WTC11 (cell line): ENCODE measurements around the gene CLCN7. TPM values are rescaled to one million over a fixed set of nuclear protein-coding genes. Genes with fewer than 3 reads are reported as not detected.

Experiments used
- ATAC-seq: fragments of 200-7000 bp; cut with Tn5 transposase; 2 replicates; pipeline ENCODE4 v1.10.0; 2021; ENCODE audit warnings: mild to moderate bottlenecking, moderate library complexity
- CTCF ChIA-PET: fragments of 300-600 bp; sonication (Branson Sonifier 250); formaldehyde crosslinking; loops from one replicate; lab custom pipeline; 2021; ENCODE audit warnings: antibody characterized with exemption; lab: Charles Lee
- POLR2A ChIA-PET: fragments of 350-600 bp; sonication (Branson Sonifier 250); formaldehyde crosslinking; loops from one replicate; lab custom pipeline; 2021; ENCODE audit warnings: antibody characterized with exemption; lab: Charles Lee
- DNase-seq: peaks from one replicate; pipeline ENCODE4 v3.0.0; 2021; ENCODE audit warnings: low spot score
- H3K27ac Mint-ChIP-seq: 2 replicates; pipeline ENCODE4 v1.8.0; 2021; ENCODE audit warnings: mixed read lengths
- H3K27me3 Mint-ChIP-seq: 2 replicates; pipeline ENCODE4 v1.8.0; 2021; ENCODE audit warnings: low read depth, mild to moderate bottlenecking, moderate library complexity, mixed read lengths
- H3K36me3 Mint-ChIP-seq: 2 replicates; pipeline ENCODE4 v1.8.0; 2021; ENCODE audit warnings: mixed read lengths
- H3K4me1 Mint-ChIP-seq: 2 replicates; pipeline ENCODE4 v1.8.0; 2022; ENCODE audit warnings: mixed read lengths
- H3K4me3 Mint-ChIP-seq: 2 replicates; pipeline ENCODE4 v1.8.0; 2021; ENCODE audit warnings: mild to moderate bottlenecking, moderate library complexity, mixed read lengths
- H3K9me3 Mint-ChIP-seq: 2 replicates; pipeline ENCODE4 v1.8.0; 2021; ENCODE audit warnings: mixed read lengths
- NFE2L1 ChIP-seq: sonication (generic); formaldehyde crosslinking; IDR thresholded peaks from 2 replicates; pipeline ENCODE4 v1.8.1; 2023; ENCODE audit warnings: missing genetic modification reagents
- RORB ChIP-seq: fragments of 250-450 bp; sonication (Bioruptor Pico); IDR thresholded peaks from 2 replicates; pipeline ENCODE4 v1.9.0; 2021; ENCODE audit warnings: mild to moderate bottlenecking
- ZNF423 ChIP-seq: fragments of 250-450 bp; sonication (Bioruptor Pico); IDR thresholded peaks from 2 replicates; pipeline ENCODE4 v2.1.2; 2022; ENCODE audit warnings: mild to moderate bottlenecking, moderate library complexity
- ZNF671 ChIP-seq: fragments of 250-450 bp; sonication (Bioruptor Pico); IDR thresholded peaks from 2 replicates; pipeline ENCODE4 v1.8.0; 2021; ENCODE audit warnings: mild to moderate bottlenecking
- total RNA-seq: library from RNA; stranded (reverse); gene quantifications from 3 replicates; pipeline ENCODE4 v1.2.3, GENCODE V29; 2021
- TF ChIP-seq, protein P1 (sequence below): fragments of 250-450 bp; sonication (Bioruptor Pico); IDR thresholded peaks from 2 replicates; pipeline ENCODE4 v2.1.2; 2022; ENCODE audit warnings: mild to moderate bottlenecking, moderate library complexity
- TF ChIP-seq, protein P2 (sequence below): sonication (generic); formaldehyde crosslinking; IDR thresholded peaks from 2 replicates; pipeline ENCODE4 v1.8.1; 2022; ENCODE audit warnings: mild to moderate bottlenecking, missing genetic modification reagents, moderate library complexity, borderline replicate concordance
- TF ChIP-seq, protein P3 (sequence below): sonication (generic); formaldehyde crosslinking; IDR thresholded peaks from 2 replicates; pipeline ENCODE4 v1.8.1; 2023; ENCODE audit warnings: mild to moderate bottlenecking, missing genetic modification reagents
- TF ChIP-seq, protein P4 (sequence below): sonication (generic); formaldehyde crosslinking; IDR thresholded peaks from 2 replicates; pipeline ENCODE4 v1.8.0; 2023; ENCODE audit warnings: mild to moderate bottlenecking, missing genetic modification reagents
- TF ChIP-seq, protein P5 (sequence below): fragments of 250-450 bp; sonication (Bioruptor Pico); IDR thresholded peaks from 2 replicates; pipeline ENCODE4 v1.9.0; 2021; ENCODE audit warnings: mild to moderate bottlenecking

The CLCN7 gene
- total RNA-seq, 1 experiment from 2014 or later = 94.1 TPM

DNA sequence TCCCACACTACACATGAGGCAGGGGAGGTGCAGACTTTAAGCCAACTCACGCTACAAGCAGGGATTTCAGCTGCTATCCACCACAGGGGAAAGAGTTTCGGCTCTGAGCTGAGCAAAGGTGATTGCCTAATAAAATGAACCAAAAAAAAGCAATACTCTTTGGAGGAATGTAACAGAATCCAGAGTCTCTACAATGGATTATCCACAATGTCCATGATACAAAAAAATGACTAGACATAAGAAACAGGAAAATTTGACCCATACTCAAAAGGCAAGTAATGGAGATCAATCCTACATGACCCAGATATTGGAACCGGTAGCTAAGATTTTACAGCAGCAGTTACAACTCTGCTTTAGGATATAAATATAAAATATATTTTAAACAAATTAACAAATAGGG, 39.7 kb upstream of the CLCN7 start (continued):
- TF ChIP-seq, protein P1, sequence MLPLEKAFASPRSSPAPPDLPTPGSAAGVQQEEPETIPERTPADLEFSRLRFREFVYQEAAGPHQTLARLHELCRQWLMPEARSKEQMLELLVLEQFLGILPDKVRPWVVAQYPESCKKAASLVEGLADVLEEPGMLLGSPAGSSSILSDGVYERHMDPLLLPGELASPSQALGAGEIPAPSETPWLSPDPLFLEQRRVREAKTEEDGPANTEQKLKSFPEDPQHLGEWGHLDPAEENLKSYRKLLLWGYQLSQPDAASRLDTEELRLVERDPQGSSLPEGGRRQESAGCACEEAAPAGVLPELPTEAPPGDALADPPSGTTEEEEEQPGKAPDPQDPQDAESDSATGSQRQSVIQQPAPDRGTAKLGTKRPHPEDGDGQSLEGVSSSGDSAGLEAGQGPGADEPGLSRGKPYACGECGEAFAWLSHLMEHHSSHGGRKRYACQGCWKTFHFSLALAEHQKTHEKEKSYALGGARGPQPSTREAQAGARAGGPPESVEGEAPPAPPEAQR (CRISPR knock-in tag) = no peak
- TF ChIP-seq, protein P2, sequence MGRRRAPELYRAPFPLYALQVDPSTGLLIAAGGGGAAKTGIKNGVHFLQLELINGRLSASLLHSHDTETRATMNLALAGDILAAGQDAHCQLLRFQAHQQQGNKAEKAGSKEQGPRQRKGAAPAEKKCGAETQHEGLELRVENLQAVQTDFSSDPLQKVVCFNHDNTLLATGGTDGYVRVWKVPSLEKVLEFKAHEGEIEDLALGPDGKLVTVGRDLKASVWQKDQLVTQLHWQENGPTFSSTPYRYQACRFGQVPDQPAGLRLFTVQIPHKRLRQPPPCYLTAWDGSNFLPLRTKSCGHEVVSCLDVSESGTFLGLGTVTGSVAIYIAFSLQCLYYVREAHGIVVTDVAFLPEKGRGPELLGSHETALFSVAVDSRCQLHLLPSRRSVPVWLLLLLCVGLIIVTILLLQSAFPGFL = no peak
- no peak for TF ChIP-seq ZNF423 (CRISPR knock-in tag)
- TF ChIP-seq, protein P3, sequence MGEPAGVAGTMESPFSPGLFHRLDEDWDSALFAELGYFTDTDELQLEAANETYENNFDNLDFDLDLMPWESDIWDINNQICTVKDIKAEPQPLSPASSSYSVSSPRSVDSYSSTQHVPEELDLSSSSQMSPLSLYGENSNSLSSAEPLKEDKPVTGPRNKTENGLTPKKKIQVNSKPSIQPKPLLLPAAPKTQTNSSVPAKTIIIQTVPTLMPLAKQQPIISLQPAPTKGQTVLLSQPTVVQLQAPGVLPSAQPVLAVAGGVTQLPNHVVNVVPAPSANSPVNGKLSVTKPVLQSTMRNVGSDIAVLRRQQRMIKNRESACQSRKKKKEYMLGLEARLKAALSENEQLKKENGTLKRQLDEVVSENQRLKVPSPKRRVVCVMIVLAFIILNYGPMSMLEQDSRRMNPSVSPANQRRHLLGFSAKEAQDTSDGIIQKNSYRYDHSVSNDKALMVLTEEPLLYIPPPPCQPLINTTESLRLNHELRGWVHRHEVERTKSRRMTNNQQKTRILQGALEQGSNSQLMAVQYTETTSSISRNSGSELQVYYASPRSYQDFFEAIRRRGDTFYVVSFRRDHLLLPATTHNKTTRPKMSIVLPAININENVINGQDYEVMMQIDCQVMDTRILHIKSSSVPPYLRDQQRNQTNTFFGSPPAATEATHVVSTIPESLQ (CRISPR knock-in tag) = no peak

DNA sequence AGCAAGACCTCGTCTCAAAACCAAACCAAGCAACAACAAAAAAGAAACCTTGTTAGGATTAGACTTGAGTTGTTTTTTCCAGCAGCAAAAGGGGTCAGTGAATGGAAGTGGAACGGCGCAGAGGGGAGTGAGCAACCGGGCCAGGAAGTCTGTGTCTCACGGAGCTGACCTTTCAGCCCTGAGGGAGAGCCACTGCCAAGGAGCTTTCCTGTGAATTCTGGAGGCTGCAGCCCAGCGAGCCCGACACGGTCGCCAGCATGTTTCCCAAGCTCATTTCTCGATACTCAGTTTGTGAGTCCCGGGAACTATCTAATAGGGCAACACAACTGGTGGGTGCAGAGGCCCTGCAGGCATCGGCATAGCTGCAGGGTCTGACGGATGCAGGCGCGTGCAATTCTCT, 37.9 kb upstream of the CLCN7 start:
- peaks cover 15% of the 10 kb centered on the region for H3K9me3 Mint-ChIP-seq
- ATAC-seq (no peak), DNase-seq (no peak)
- peaks cover 18% of the 10 kb centered on the region for H3K36me3 Mint-ChIP-seq
- H3K27me3 Mint-ChIP-seq = no peaks in the 10 kb centered on the region; the same call in 1 of the 2 replicates
- H3K4me1 Mint-ChIP-seq = no peaks in the 10 kb centered on the region
- ChIA-PET POLR2A (no interaction called here), CTCF (no interaction called here)
- H3K27ac Mint-ChIP-seq = 0 out of 2 replicates have a peak overlapping the region, but pooled peaks have one; percentile 17
- no peak overlapping the region for H3K4me3 Mint-ChIP-seq
- TF ChIP-seq, protein P4, sequence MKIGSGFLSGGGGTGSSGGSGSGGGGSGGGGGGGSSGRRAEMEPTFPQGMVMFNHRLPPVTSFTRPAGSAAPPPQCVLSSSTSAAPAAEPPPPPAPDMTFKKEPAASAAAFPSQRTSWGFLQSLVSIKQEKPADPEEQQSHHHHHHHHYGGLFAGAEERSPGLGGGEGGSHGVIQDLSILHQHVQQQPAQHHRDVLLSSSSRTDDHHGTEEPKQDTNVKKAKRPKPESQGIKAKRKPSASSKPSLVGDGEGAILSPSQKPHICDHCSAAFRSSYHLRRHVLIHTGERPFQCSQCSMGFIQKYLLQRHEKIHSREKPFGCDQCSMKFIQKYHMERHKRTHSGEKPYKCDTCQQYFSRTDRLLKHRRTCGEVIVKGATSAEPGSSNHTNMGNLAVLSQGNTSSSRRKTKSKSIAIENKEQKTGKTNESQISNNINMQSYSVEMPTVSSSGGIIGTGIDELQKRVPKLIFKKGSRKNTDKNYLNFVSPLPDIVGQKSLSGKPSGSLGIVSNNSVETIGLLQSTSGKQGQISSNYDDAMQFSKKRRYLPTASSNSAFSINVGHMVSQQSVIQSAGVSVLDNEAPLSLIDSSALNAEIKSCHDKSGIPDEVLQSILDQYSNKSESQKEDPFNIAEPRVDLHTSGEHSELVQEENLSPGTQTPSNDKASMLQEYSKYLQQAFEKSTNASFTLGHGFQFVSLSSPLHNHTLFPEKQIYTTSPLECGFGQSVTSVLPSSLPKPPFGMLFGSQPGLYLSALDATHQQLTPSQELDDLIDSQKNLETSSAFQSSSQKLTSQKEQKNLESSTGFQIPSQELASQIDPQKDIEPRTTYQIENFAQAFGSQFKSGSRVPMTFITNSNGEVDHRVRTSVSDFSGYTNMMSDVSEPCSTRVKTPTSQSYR (CRISPR knock-in tag) = no peak
- no peak for TF ChIP-seq ZNF671 (CRISPR knock-in tag)

DNA sequence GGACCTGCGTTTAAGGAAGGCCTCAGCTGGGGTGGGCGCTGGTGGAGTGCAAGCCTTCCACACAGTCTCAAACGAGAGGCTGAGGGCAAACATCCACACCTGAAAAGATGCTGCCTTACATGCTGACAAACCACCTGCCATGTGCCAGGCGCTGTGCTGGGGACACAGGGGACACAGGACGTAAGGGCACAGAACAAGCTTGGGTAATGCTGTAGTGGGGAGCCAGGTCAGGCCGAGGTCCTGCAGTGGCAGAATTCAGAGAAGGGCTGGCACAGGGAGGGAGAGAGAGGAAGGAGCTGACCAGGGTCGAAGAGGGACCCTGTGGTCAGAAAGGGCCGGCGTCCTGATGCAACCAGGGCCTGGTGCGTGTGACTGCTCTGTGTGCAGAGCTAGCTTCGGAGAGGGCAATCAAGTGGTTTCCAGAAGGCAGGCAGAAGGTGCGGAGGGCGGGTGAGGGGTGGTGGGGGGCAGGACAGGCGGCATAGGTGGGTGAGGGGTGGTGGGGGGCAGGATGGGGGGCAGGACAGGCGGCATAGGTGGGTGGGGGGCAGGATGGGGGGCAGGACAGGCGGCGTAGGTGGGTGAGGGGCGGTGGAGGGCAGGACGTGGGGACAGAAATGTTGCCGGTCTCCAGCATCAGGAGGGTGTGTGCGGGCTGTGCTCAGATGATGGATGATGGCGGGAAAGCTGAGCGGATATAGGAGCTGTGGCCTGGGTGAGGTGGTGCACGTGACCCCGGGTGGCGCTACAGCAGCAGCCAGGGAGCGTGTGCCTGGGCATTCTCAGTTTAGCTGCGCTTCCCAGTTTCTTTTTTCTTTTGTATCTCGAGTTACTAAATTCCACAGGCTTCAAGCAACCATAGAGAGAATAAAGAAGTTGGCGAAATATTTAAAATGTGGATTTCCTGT, 37.1 kb upstream of the CLCN7 start:
- Mint-ChIP-seq H3K4me3 (no peak overlapping the region), H3K9me3 (peaks cover 15% of the 10 kb centered on the region), H3K36me3 (peaks cover 20% of the 10 kb centered on the region), H3K27me3 (no peaks in the 10 kb centered on the region; the same call in 1 of the 2 replicates), H3K4me1 (no peaks in the 10 kb centered on the region), H3K27ac (peak overlapping the region; percentile 72; the same call in 1 of the 2 replicates)
- ATAC-seq (peak; percentile 63), DNase-seq (no peak)
- POLR2A ChIA-PET = interaction anchor here (0.6 kb wide), 1 partner anchor 18 kb away, joined by 4 read pairs; no protein-coding TSS in a partner anchor
- TF ChIP-seq NFE2L1 (CRISPR knock-in tag) (0 out of 2 replicates have a peak, but pooled peaks have one; percentile 30), RORB (CRISPR knock-in tag) (no peak)
- CTCF ChIA-PET = interaction anchor here (1.0 to 2.1 kb wide), 4 partner anchors 9 to 40 kb away, joined by 3 to 6 read pairs (median 4); no protein-coding TSS in a partner anchor

DNA sequence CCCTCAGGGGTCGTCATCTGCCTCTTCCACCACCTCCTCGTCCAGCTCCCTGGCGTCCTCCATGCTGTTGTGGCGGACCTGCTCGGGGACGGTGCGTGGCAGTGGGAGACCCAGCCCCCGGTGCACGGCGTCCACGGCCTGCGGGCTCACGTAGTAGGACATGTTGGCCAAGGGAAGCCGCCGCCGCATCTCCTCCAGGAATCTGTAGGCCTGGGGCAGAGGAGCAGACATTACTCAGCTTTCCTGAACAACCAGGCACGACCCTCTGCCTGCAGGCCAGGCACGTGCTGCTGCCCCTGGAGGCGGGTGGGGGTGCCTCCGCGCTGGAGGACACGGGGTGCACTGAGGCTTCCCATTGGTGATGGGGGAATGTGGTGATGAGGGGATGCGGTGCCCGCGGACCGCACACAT, 36.1 kb upstream of the CLCN7 start:
- Mint-ChIP-seq H3K36me3 (peaks cover 22% of the 10 kb centered on the region), H3K27ac (no peak overlapping the region), H3K27me3 (no peaks in the 10 kb centered on the region; the same call in 1 of the 2 replicates), H3K4me1 (no peaks in the 10 kb centered on the region), H3K4me3 (no peak overlapping the region), H3K9me3 (peaks cover 12% of the 10 kb centered on the region)
- ATAC-seq = peak; percentile 57
- TF ChIP-seq RORB (CRISPR knock-in tag) = no peak
- TF ChIP-seq, protein P5, sequence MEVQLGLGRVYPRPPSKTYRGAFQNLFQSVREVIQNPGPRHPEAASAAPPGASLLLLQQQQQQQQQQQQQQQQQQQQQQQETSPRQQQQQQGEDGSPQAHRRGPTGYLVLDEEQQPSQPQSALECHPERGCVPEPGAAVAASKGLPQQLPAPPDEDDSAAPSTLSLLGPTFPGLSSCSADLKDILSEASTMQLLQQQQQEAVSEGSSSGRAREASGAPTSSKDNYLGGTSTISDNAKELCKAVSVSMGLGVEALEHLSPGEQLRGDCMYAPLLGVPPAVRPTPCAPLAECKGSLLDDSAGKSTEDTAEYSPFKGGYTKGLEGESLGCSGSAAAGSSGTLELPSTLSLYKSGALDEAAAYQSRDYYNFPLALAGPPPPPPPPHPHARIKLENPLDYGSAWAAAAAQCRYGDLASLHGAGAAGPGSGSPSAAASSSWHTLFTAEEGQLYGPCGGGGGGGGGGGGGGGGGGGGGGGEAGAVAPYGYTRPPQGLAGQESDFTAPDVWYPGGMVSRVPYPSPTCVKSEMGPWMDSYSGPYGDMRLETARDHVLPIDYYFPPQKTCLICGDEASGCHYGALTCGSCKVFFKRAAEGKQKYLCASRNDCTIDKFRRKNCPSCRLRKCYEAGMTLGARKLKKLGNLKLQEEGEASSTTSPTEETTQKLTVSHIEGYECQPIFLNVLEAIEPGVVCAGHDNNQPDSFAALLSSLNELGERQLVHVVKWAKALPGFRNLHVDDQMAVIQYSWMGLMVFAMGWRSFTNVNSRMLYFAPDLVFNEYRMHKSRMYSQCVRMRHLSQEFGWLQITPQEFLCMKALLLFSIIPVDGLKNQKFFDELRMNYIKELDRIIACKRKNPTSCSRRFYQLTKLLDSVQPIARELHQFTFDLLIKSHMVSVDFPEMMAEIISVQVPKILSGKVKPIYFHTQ (CRISPR knock-in tag) = no peak
- peak; percentile 41 for DNase-seq
- CTCF ChIA-PET = interaction anchor here (0.8 to 2.1 kb wide), 6 partner anchors 9 to 179 kb away, joined by 3 to 6 read pairs (median 4); partner anchors contain the start of gene CCDC154
- POLR2A ChIA-PET = no interaction called here
